Measurements from ENCODE around the gene OASL. TPM values are rescaled to one million over a fixed set of nuclear protein-coding genes. Genes with fewer than 3 reads are reported as not detected.

Gene OASL
- total and polyA plus RNA-seq, 2 donors: 0.85 to 1.0 TPM

DNA sequence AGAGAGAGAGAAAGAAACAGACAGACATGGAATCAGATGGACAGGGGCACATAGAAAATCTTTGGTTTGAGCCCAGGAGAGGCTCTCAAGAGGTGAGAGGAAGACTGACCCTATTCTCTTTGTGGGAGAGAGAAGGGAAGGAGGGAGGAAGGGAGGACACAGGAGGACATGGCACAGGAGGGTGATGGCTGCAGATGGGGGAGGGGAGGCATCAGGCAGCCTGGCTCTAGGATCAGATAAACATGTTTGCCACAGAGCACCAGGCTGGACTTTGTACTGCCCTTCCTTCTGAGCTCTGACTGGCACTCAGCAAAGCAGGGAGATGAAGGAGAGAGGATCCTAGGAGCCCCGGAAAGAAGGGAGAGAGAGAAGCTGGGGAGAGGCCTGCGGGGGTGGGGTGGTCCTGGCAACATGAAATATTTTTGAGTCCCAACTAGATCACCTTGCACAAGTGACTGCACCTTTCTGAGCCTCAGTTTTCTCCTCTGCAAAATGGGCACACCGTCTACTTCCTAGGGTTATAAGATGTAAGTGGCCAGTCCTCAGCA is 54.6 kb downstream of the OASL start:
- no peak overlapping the region for H3K27ac ChIP-seq (ENCODE audit: low read depth)
- WGBS: 78% methylated on average over 3 of the region's 3 CpGs
- no peak overlapping the region for H3K4me3 ChIP-seq (ENCODE audit: low read depth, low read length)
- no peaks in the 10 kb centered on the region for H3K4me1 ChIP-seq (ENCODE audit: insufficient read depth)
- no peak for DNase-seq (ENCODE audit: extremely low spot score)
- no peaks in the 10 kb centered on the region for H3K36me3 ChIP-seq (ENCODE audit: insufficient read depth)

DNA sequence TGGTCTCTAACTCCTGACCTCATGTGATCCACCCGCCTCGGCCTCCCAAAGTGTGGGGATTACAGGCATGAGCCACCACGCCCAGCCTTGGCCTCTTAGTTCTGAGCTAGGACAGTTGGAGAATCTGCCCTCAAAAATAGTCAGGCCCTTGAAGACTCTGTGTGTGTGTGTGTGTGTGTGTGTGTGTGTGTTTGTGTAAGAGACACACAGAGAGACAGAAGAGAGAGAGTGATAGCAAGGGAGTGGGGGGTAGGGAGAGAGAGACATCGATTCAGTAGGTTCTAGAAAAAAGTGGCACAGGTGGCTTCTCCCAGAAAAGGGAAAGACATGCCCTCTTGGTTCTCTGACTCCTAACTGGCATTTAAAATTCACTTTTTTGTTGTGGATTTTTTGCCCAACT is 55.3 kb downstream of the OASL start:
- Histone ChIP-seq H3K27ac (ENCODE audit: low read depth) (no peak overlapping the region), H3K4me1 (ENCODE audit: insufficient read depth) (no peaks in the 10 kb centered on the region), H3K4me3 (ENCODE audit: low read depth, low read length) (no peak overlapping the region), H3K36me3 (ENCODE audit: insufficient read depth) (no peaks in the 10 kb centered on the region)
- DNase-seq (ENCODE audit: extremely low spot score): no peak
- 67% methylated on average over 4 of the region's 4 CpGs for WGBS

DNA sequence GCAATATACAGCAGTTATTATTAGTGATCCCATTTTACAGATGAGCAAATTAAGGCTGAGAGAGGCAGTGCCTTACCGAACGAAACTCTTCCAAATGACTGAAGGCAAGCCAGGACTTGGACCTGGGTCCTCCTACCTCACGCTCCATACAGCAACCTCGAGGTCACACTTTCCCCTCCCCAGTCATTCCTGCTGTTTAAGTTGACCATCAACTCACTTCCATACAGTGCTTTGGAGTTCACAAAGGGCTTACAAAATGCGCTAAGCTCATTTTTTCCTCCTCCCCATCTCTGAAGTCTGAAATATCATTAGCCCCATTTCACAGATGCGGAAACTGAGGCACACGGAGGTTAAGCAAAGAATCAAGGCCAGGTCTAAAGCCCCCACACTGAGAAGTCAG is 56.4 kb downstream of the OASL start:
- H3K36me3 ChIP-seq (ENCODE audit: insufficient read depth): no peaks in the 10 kb centered on the region
- DNase-seq (ENCODE audit: extremely low spot score): no peak
- H3K27ac ChIP-seq (ENCODE audit: low read depth): no peak overlapping the region
- 83% methylated on average over 7 of the region's 7 CpGs for WGBS
- no peaks in the 10 kb centered on the region for H3K4me1 ChIP-seq (ENCODE audit: insufficient read depth)
- H3K4me3 ChIP-seq (ENCODE audit: low read depth, low read length): no peak overlapping the region

DNA sequence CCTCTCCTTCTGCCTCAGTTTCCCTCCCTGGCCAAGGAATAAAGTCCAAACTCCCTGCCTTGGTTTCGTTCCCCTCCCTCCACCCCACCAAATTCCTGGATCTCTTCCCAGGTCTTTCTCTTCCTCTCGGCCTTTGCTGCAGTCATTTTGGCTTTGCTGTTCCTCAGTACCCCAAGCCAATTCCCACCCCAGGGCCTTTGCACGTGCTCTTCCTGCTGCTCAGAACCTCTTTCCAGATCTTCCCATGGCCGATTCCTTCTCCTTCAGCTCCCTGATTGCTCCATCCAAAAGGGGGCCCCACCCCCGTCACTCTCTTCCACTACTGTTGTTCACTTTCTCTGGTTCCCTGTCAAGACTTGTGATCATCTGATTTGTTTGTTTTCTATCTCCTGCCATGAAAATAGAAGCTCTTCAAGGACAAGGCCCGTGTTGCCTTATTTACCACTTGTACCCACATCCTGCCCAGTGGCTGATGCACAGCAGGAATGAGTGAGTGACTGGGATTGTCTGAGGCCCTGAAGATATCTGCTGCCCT is 57.6 kb downstream of the OASL start:
- no peaks in the 10 kb centered on the region for H3K36me3 ChIP-seq (ENCODE audit: insufficient read depth)
- 69% methylated on average over 6 of the region's 6 CpGs for WGBS
- H3K4me3 ChIP-seq (ENCODE audit: low read depth, low read length): no peak overlapping the region
- DNase-seq (ENCODE audit: extremely low spot score): no peak
- H3K27ac ChIP-seq (ENCODE audit: low read depth): no peak overlapping the region
- no peaks in the 10 kb centered on the region for H3K4me1 ChIP-seq (ENCODE audit: insufficient read depth)

DNA sequence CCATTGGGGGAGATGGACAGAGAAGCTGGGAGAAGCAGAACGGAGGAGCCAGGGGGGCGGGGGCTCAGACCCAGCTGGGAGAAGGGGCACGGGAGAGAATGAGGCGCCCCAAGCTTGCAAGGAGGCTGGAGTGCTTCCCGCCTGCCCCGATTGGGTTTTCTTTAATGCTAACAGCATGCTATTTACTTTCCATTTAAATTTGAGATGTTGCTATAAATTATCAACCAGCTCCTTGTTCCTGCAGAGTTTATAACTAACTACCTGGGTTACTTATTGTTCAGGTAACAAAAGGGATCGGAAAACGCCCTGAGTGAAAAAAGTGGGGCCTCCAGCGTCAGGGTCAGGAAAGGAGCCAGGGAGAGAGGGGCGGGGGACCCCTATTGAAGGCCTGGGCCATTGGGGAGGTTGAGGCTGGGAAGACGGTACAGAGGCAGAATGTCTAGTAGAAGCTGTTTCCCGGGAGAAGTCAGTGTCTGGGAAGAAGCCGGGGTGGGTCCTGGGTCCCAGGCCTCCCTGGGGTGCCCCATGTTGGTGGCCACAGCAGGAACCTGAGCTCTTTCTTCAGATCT is 58.2 kb downstream of the OASL start:
- no peak overlapping the region for H3K4me3 ChIP-seq (ENCODE audit: low read depth, low read length)

DNA sequence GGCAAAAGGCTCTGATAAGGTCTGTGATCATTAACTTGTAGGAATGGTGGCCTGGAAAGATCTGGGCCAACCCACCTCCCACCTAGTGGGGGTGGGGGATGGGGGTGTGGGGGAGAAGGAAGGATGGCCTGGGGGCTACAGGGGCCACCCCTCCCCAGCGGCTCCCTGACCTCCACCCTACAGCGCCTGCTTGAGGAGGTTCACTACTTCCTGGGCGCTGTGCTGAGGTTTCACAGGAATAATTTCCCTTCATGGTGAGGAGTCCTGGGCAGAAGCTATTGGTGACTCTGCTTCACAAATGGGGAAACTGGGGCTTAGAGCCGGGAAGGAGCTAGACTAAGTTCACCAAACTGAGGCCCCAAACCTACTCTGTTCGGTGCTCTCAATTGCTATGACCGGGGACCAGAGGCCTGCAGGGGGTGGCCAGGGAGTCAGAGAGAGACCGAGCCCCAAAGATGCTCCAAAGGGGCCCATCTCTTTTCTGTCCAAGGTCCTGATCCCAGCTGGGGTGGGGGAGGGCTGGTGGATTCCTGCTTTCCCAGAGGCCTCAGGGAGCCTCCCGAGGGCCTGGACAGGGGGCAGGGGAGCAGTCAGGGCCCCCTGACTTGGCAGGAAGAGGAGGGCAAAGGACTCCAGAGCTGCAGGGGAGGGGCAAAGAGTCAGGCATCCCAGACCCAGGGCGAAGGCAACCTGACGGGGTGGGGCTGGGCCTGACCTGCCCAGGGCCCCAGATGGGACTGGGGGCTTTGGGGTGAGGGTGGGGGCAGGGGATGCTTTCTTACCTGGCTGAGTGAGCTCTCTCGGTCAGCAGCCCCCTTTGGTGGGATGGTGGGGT is 59.0 kb downstream of the OASL start:
- Histone ChIP-seq H3K4me3 (ENCODE audit: low read depth, low read length) (no peak overlapping the region), H3K36me3 (ENCODE audit: insufficient read depth) (no peaks in the 10 kb centered on the region), H3K4me1 (ENCODE audit: insufficient read depth) (no peaks in the 10 kb centered on the region), H3K27ac (ENCODE audit: low read depth) (no peak overlapping the region)
- WGBS: 67% methylated on average over 11 of the region's 11 CpGs
- DNase-seq (ENCODE audit: extremely low spot score): no peak

More for the DNA sequence above, 58.2 kb downstream of the OASL start:
- Histone ChIP-seq H3K4me1 (ENCODE audit: insufficient read depth) (no peaks in the 10 kb centered on the region), H3K36me3 (ENCODE audit: insufficient read depth) (no peaks in the 10 kb centered on the region), H3K27ac (ENCODE audit: low read depth) (no peak overlapping the region)
- DNase-seq (ENCODE audit: extremely low spot score): no peak
- WGBS: 74% methylated on average over 13 of the region's 13 CpGs

DNA sequence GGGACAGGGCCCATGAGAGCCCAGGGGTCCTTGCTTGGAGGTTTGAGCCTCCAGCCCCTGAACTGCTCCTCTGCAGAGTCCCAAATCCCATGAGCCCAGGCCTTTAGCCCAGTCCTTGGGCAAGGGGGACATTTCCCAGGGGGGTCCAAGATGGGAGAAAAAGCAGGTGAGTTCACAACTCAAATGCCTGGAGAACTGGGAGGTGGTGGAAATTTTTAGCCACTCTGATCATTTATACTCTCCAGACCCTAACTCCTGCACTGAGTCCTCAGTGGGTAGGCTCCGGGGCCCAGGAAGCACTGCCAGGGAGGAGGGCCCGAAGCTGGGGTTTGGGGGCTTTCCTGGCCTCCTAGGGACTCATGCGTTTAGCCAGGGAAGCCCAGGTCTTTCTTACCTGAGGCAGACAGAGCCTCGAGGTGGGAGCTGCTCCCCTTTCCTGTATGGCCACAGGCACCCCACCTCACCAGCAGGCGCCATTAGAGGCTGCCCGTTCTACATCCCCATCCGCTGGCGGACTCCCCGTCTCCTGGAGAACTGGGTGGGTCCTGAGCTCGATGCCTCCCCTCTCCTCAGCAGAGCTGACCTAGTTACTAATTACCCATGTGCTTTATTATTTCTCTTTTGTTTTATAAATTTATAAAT is 59.7 kb downstream of the OASL start:
- no peak overlapping the region for H3K4me3 ChIP-seq (ENCODE audit: low read depth, low read length)
- H3K4me1 ChIP-seq (ENCODE audit: insufficient read depth): no peaks in the 10 kb centered on the region
- WGBS: 92% methylated on average over 10 of the region's 10 CpGs
- no peaks in the 10 kb centered on the region for H3K36me3 ChIP-seq (ENCODE audit: insufficient read depth)
- H3K27ac ChIP-seq (ENCODE audit: low read depth): no peak overlapping the region
- no peak for DNase-seq (ENCODE audit: extremely low spot score)

DNA sequence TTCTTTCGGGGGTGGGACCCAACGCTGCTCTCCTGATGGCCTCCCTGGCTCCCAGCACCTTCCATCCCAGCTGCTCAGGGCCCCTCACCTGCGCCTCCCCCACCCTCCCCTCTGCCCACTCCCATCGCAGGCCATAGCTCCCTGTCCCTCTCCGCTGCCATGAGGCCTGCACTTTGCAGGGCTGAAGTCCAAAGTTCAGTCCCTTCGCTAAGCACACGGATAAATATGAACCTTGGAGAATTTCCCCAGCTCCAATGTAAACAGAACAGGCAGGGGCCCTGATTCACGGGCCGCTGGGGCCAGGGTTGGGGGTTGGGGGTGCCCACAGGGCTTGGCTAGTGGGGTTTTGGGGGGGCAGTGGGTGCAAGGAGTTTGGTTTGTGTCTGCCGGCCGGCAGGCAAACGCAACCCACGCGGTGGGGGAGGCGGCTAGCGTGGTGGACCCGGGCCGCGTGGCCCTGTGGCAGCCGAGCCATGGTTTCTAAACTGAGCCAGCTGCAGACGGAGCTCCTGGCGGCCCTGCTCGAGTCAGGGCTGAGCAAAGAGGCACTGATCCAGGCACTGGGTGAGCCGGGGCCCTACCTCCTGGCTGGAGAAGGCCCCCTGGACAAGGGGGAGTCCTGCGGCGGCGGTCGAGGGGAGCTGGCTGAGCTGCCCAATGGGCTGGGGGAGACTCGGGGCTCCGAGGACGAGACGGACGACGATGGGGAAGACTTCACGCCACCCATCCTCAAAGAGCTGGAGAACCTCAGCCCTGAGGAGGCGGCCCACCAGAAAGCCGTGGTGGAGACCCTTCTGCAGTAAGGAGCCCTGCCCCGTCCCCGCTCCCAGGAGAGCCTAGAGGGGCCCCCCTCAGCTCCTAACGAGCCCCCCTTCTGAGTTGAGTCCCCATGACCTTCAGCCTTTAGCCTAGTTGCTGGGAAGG is 60.5 kb downstream of the OASL start, which contains the start of gene HNF1A:
Gene HNF1A (plus strand): TSS at position 248 of the 924 bp plus-strand sequence. CDS start 226 bp downstream, at position 474.
- no peak for DNase-seq (ENCODE audit: extremely low spot score)
- 65% methylated on average over 40 of the region's 40 CpGs for WGBS
- no peaks in the 10 kb centered on the region for H3K36me3 ChIP-seq (ENCODE audit: insufficient read depth)
- no peak within 1 kb of the TSS for H3K4me3 ChIP-seq (ENCODE audit: low read depth, low read length)
- no peak within 1 kb of the TSS for H3K27ac ChIP-seq (ENCODE audit: low read depth)
- no peaks in the 10 kb centered on the region for H3K4me1 ChIP-seq (ENCODE audit: insufficient read depth)

DNA sequence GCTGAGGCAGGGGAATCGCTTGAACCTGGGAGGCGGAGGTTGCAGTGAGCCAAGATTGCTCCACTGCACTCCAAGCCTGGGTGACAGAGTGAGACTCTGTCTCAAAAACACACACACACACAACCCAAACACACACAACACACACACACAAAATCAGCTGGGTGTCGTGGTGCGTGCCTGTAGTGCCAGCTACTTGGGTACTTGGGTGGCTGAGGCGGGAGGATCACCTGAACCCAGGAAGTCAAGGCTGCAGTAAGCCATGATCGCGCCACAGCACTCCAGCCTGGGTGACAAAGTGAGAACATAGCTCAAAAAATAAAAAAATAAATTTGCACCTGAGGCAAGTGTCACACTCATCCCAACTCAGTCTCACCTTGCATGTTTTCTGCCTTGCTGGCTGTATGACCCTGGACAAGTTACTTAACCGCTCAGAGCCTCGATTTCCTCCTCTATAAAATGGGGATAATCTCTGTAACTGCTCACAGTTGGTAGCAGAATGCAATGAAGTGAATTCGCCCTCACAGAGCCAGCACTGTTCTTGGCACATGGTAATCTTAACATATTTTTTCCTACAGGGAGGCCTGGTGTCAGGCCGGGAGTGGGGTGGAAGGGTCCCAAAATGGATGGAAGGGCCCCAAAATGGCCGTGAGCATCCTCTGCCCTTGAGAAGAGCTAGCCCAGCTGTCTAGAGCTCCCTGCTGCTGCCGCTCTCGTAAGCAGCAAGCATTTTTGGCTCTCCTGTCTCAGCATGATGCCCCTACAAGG is 61.3 kb downstream of the OASL start:
- Histone ChIP-seq H3K4me3 (ENCODE audit: low read depth, low read length) (no peak overlapping the region), H3K36me3 (ENCODE audit: insufficient read depth) (no peaks in the 10 kb centered on the region), H3K27ac (ENCODE audit: low read depth) (no peak overlapping the region), H3K4me1 (ENCODE audit: insufficient read depth) (no peaks in the 10 kb centered on the region)
- DNase-seq (ENCODE audit: extremely low spot score): no peak
- 84% methylated on average over 14 of the region's 14 CpGs for WGBS

DNA sequence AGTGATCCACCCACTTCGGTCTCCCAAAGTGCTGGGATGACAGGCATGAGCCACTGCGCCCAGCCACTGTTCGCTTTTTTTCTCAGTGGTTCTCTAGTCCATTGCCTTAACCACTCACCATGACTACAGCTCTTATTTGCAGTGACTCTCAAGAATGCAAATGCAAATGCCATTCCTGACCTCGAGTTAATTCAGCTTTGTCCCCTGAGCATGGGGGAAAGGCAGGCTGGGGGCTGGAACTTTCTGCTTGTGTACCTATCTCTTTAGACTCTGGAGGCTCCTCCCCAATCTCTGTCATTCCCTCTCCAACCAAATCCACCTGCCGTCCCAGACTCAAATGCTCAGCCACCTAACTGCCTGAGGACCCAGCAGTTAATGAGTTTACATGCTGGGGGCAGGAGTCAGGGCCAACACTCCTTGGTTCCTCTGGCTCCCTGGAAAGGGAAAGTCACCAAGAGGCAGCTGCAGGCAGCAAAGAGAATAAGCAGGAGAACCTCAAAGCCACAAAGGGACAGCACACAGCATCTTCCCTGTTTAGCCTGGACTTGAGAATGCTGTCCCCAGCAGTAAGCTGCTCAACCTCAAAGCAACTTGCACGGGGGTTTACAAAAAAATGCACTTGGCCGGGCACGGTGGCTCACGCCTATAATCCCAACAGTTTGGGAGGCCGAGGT is 66.0 kb downstream of the OASL start:
- WGBS: 50% methylated on average over 10 of the region's 10 CpGs
- no peak for DNase-seq (ENCODE audit: extremely low spot score)

DNA sequence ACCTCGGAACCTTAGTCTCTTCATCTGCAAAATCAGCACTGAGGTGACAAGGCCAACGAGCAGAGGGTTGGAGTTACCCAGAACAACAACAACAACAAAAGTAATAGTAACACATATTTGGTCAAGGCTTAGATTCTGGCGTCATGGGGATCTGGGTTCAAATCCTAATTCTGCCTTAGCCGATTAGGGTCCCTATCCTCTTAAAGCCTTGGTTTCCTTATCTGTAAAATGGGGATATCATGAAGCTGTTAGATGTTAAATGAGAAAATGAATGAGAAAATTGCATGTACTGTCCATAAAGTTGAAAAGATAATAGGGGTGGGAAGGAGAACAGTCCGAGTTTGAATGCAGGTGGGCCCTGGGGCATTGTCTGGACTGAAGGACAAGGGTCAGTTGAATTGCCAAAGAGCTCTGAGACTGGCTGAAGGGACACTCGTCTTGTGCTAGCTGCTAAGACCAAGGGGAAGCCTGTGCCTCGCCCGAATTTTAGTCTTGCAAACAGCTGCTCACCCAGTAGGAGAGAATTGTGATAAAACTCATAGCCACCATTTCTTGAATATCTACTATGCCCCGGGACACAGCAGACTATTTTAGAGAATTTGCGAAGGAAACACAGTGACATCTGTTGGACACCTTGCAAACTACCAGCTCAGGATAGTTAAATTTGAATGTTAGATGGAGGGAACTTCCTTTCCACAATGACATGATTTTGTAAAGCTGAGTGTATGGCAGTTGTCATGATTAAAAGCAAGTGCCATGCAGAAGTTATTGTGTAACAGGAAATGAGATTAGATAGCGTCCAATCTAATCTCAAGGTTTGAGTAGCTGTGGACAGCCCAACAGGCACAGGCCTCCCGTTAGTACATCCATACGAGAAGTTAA is 67.5 kb downstream of the OASL start:
- H3K27ac ChIP-seq (ENCODE audit: low read depth): no peak overlapping the region
- WGBS: 41% methylated on average over 13 of the region's 13 CpGs
- peak; percentile 43 for DNase-seq (ENCODE audit: extremely low spot score)
- H3K4me3 ChIP-seq (ENCODE audit: low read depth, low read length): no peak overlapping the region
- H3K4me1 ChIP-seq (ENCODE audit: insufficient read depth): no peaks in the 10 kb centered on the region
- H3K36me3 ChIP-seq (ENCODE audit: insufficient read depth): no peaks in the 10 kb centered on the region

More for the DNA sequence above, 66.0 kb downstream of the OASL start:
- Histone ChIP-seq H3K4me3 (ENCODE audit: low read depth, low read length) (no peak overlapping the region), H3K36me3 (ENCODE audit: insufficient read depth) (no peaks in the 10 kb centered on the region), H3K4me1 (ENCODE audit: insufficient read depth) (no peaks in the 10 kb centered on the region), H3K27ac (ENCODE audit: low read depth) (no peak overlapping the region)

Measured in urinary bladder (tissue), 4 donors.